Activated effector memory CD4-positive, alpha-beta T cell treated with Interleukin-2 at 50 U/mL for 16 hours (primary cell): ENCODE measurements around the gene ZNF850.
"Not testable (repeated sequence)": the region's sequence is repeated elsewhere in the genome, so short reads cannot be mapped to it uniquely, and the experiment has no call there.

Experiments used
- DNase-seq: peaks from one replicate; pipeline ENCODE4 v3.0.0-alpha.2; 2020

The ZNF850 gene

GRCh38 chr19:36772311-36773222, at the start of gene ZNF850:
TSS of gene ZNF850 (minus strand) at chr19:36772807. CDS start at chr19:36762606, 10,201 bp downstream.
- peak; percentile 87 for DNase-seq

- DNase-seq, result no peak
These were observed 49.2 kb upstream of the ZNF850 start for GRCh38 chr19:36821758-36822157.

GRCh38 chr19:36819130-36819630, 46.6 kb upstream of the ZNF850 start:
- DNase-seq, result no peak

GRCh38 chr19:36807029-36807428, 34.4 kb upstream of the ZNF850 start:
- DNase-seq, result no peak

GRCh38 chr19:36805364-36805763, 32.8 kb upstream of the ZNF850 start:
- DNase-seq, result no peak

GRCh38 chr19:36797786-36798108, 25.1 kb upstream of the ZNF850 start:
- no peak for DNase-seq

- no peak for DNase-seq
These were observed 24.0 kb upstream of the ZNF850 start for GRCh38 chr19:36796714-36796992.

GRCh38 chr19:36791420-36792141, 19.0 kb upstream of the ZNF850 start:
- not testable (repeated sequence) for DNase-seq

GRCh38 chr19:36775768-36776167, 3.2 kb upstream of the ZNF850 start:
- no peak for DNase-seq

GRCh38 chr19:36773223-36773579, 594 bp upstream of the ZNF850 start:
- DNase-seq, result no peak

- no peak for DNase-seq
These were observed 1.1 kb downstream of the ZNF850 start for GRCh38 chr19:36771261-36772231.

- no peak for DNase-seq
These were observed 22.4 kb downstream of the ZNF850 start for GRCh38 chr19:36750066-36750691.

GRCh38 chr19:36749613-36750012, 23.0 kb downstream of the ZNF850 start:
- DNase-seq, result not testable (repeated sequence)

GRCh38 chr19:36748431-36749275, 24.0 kb downstream of the ZNF850 start:
- no peak for DNase-seq

- DNase-seq, result no peak
These were observed 24.9 kb downstream of the ZNF850 start for GRCh38 chr19:36747750-36748149.

- DNase-seq, result no peak
These were observed 26.7 kb downstream of the ZNF850 start for GRCh38 chr19:36745870-36746269.

- not testable (repeated sequence) for DNase-seq
These were observed 36.4 kb downstream of the ZNF850 start for GRCh38 chr19:36736166-36736565.

- no peak for DNase-seq
These were observed 52.7 kb downstream of the ZNF850 start for GRCh38 chr19:36719687-36720556.

GRCh38 chr19:36709423-36709822, 63.2 kb downstream of the ZNF850 start:
- no peak for DNase-seq

- no peak for DNase-seq
These were observed 65.5 kb downstream of the ZNF850 start for GRCh38 chr19:36707134-36707533.

GRCh38 chr19:36688058-36688457, 84.5 kb downstream of the ZNF850 start:
- no peak for DNase-seq
